Hematopoietic multipotent progenitor cell treated with erythropoietin and hydrocortisone succinate and interleukin-3 and kit ligand, for 8 days (in vitro differentiated cells): Measurements from ENCODE around the gene KIAA0930.

Experiments
- DNase-seq: peaks from one replicate; pipeline ENCODE4 v3.0.0-alpha.2; 2015

Gene KIAA0930

DNA sequence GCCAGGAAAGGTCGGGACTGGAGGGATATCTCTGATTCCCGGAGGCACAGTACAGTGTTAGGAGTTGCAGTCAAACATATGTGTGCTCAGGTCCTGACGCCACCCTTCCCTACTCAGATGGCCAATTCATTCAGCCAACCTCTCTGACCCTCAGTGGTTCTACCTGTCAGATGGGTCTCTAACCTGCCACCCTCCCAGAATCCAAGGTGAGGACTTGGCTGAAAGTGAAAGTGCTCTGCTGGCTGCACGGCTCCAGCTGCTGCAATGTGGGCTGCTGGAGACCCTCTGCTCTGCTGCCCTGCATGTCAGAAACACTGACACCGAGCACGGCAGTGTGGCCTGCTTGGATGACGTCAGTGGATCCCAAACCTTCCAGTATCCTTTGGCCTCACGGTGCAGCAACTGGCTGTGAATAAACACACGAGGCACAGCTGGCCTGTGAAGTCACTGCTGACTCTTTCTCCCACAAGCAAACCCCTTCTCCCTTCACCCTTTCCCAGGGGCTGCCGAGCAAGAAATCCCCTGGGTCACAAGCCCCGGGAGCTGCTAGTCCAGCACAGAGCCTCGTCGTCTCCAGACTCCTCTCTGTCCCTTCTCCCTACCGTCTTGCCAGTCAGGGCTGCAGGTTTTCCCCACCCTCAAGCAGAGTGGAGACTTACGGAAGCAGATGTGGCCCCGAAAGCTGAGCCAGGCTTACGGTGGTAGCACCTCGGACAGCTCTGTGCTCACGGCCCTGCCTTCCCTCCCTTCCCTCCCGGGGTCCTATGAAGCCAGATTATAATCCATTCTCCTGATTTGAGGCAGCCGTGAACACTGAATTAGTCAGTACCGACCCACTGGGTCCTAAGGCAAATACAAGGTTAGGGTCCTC lies 24.3 kb downstream of the KIAA0930 start:
- DNase-seq, result no peak

DNA sequence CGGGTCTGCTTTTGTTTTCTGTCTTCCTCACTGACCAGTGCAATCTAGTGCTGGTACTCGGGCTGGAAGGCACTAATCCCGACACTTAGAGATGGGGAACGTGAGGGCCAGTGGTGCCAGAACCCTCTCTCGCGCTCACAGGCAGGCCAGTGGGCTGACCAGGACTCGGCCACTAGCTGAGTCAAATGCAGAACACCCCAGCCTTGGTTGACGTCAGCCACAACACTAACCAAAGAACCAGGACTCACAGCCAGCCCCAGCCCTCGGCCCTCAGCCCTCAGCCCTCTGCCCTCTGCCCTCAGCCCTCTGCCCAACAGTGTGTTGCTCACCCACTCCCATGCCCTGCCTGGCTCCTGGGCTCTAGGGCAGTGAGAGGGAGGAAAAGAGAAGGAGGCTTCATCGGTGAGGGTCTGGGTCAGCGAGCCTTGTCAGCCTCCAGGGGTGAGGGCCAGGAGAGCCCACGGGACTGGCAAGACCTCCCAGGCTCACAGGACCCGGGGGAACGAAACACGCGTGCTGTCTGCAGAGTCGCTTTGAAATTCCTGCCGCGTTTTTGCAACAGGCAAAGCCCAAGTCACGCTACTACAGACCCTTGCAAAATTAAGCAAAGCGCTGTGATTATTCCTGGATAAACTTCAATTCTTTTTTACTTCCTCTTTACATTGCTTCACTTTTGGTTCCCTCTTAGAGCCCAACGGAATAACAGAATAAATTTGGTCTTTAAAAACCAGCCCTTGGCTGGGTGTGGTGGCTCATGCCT lies 27.5 kb downstream of the KIAA0930 start:
- DNase-seq, result no peak

GRCh38 chr22:45212306-45212709 lies 28.4 kb downstream of the KIAA0930 start:
- no peak for DNase-seq

DNA sequence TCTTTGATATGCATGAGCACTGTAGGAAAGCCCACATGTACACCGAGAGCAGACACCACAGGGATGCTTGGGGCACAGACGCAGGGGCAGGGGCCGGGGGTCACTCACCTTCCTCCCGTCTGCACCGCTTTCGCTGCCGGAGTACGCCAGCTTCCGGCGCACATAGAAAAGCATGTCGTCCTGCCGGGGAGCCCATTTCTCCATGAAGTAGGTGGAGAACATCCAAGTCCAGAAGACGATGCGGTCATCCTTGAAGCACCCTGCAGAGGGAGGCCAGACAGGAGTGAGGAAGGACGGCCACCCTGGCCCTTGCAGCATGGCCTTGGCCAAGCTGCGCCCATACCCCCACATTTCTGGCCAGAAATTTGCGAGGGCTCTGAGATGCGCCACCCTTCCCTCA lies 28.8 kb downstream of the KIAA0930 start:
- no peak for DNase-seq

DNA sequence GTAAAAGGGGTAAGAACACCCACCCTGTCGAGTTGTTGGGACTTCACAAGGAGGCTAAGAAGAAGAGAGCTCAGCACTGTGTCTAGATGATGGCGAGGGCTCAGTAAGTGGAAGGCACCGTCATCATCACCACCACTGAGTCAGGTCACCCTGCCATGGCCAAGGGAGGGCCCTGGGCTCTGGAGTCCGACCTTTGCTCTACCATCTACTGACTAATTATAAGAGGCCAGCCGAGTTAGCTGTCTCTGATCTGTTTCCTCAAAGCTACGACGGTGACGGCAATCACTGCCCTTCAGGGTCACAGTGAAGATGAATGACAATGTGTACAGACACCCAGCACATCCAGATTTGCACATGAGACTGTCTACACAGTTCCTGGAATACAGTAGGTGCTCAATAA lies 29.3 kb downstream of the KIAA0930 start:
- DNase-seq, result no peak

DNA sequence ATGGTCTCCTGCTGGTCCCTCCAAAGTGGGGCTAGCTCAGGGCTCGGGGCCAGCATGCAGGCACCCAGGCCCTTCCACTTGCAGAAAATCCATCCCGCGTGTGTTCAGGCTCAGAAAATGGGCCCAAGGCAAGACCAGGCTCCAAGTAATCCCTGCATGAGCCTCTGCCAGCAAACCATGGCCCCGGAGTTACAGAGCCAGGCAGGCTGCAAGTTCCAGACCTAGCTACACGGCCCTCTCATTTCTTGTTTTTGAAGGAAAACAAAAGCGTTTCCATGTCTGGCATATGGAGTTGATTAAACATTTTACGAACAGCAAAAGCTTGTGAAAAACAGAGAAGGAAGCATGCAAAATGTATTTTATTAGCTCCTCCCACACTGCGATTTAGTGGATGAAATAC lies 29.7 kb downstream of the KIAA0930 start:
- DNase-seq, result no peak

DNA sequence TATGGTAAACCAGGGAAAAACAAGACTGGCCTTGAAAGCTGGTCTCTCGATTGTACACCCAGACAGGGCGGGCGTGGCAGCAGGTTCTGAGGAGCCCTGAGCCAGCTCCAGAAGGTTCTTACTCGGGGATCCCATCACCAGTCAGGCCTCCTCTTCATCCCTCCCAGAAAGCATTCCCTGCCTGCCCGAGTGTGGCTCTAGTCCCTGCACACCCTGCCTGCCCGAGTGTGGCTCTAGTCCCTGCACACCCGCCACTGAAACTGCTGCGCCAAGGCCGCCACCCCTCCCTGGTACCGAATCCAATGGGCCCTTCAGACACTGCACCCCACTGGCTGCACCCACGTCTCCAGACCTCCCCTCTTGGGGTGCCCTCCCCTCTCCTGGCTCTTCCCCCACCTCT lies 30.1 kb downstream of the KIAA0930 start:
- DNase-seq, result no peak

DNA sequence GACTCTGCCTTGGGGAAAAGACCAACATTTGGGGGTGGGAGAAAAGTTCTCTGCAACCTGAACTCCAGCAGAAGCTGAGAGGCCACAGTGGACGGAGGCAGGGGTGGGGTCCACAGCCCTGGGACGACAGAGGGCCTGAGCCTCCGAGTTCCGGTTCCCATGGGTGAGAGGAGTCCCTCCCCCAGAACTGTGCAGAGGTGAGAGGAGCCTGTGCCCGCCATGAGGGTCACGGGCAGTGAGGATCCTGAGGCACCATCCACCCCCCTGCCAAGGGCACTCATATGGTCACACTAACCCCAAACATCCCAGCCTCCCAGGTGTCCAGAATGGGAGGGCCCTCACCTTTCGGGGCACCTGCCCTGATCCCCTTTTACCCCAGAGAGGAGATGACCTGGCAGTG lies 30.5 kb downstream of the KIAA0930 start:
- no peak for DNase-seq

- peak; percentile 65 for DNase-seq
Measured at GRCh38 chr22:45208993-45209838, 31.5 kb downstream of the KIAA0930 start.

GRCh38 chr22:45208696-45208992 lies 32.0 kb downstream of the KIAA0930 start:
- DNase-seq, result no peak

- DNase-seq, result no peak
Measured at GRCh38 chr22:45207981-45208664, 32.6 kb downstream of the KIAA0930 start.

DNA sequence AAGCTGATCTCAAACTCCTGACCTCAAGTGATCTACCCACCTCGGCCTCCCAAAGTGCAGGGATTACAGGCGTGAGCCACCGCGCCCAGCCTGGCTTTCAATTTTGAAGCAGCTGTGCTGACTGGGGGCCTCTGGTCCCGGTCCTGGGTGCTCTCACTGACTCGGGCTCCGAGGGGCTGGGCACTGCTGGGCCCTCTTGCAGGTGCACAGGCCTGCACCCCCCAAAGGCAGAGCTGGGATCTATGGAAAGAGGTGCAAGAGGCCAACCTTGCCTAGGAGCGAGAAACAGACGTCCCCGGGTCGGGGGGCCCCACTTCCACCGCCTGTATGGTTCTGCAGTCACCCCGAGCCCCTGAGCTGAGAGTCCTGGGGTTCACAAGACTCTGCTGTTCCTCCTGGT lies 33.2 kb downstream of the KIAA0930 start:
- DNase-seq, result no peak

GRCh38 chr22:45206233-45206632 lies 34.5 kb downstream of the KIAA0930 start:
- no peak for DNase-seq

GRCh38 chr22:45205276-45205925 lies 35.3 kb downstream of the KIAA0930 start:
- no peak for DNase-seq

DNA sequence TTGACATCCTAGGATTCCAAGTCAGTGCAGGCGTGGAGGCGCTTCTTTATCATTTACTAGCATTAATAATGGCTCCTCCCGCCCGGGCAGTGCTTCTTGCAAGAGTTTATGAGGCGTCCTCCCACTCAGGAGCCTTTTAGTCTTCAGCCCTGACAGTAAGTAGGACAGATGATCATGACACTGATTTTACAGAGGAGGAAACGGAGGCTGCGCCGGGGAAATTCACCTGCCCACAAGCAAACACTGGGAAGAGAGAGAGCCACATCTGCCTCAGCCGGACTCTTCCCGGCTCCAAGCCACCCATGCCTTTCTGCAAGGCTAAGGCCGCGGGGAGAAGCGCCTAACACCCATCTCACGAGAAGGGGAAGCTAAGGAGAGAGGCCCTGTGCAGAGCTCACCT lies 35.9 kb downstream of the KIAA0930 start:
- no peak for DNase-seq

DNA sequence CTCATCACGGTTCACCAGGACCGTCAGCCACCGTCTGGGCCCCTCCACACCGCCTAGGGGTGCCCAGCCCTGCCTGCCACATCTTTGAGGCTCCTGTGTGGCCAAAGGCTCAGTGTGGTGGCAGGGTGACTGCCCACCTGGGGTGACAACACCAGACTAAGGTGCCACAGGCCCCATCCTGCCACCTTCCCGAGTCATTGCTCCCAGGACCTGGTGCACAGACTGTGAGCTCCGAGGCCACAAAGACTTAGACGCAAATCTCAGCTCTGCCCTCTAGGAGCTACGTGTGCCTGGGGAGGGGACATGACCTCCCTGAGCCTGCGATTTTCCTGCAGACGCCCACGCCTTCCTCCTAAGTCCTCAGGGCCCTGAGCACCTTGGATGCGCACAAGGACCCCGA lies 36.5 kb downstream of the KIAA0930 start:
- DNase-seq, result no peak

DNA sequence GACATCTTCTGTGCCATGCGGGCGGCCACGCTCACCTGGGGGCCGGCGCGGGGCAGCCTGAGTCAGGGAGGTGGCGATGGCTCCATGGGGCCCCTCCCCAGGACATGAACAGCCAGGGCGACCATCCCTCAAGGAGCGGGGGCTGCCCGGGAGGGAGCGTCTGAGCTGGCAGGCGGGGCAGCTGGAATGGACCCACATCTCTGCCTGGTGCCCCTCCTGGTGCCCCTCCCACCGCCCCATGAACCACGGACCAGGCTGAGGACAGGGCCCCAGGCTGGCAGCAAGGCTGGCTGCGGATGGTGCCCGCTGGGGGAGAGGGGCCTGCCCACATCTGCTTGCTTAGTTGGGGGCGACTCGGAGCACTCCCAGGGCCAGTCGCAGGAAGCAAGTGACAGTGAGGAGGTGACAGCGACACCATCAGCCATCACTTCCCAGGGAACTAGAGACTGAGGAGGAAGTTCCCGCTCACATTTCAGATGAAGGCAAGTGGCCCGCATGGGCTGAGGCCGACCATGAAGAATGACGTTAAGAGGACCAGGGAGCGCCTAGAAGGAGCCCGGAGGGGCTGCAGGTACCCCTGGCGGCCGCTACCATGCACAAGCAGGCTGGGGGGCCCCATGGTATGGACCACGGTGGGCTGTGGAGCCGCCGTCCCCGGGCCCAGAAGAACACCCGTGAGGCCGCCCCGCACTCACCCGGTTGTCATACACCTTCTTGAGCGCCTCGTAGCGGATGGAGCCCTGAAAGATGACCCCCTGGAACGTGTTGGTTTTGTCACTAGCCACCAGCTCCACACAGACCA lies 37.3 kb downstream of the KIAA0930 start:
- DNase-seq, result no peak

DNA sequence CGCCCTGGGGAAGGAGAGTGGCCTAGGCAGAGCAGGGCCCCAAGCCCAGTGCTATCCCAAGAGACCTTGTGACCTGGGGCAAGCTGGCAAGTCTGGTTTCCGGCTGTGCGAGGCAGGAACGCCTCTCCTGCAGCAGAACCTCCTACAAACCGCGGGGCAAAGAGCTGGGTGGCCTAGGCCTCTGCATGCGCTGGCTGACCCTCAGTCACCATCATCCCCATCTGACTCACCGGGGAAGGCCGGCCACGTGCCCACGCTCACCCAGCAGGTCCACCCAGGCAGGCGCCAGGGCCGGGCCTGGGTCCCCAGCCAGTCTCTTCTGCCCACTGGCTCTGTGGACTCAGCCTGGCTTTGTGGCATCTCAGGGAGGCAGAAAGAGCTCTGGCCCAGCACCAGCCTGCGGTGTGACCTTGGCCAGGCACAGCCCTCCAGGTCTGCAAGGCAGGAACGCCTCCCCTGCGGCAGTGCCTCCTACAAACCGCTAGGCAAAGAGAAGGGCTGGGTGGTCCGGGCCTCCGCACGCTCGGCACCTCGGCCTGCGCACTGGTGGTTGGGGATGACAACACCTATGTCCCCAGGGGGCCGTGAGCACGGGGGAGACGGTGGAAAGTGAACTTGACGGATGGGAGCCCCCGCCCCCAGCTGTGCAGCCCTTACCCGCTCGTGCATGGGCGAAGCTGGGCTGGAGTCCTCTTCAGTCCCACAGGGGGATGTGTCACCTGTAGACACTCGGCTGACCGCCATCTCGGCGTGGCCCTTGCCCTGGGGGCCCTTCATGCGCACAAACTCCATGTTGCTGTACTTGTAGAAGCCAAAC lies 38.2 kb downstream of the KIAA0930 start:
- DNase-seq, result no peak

DNA sequence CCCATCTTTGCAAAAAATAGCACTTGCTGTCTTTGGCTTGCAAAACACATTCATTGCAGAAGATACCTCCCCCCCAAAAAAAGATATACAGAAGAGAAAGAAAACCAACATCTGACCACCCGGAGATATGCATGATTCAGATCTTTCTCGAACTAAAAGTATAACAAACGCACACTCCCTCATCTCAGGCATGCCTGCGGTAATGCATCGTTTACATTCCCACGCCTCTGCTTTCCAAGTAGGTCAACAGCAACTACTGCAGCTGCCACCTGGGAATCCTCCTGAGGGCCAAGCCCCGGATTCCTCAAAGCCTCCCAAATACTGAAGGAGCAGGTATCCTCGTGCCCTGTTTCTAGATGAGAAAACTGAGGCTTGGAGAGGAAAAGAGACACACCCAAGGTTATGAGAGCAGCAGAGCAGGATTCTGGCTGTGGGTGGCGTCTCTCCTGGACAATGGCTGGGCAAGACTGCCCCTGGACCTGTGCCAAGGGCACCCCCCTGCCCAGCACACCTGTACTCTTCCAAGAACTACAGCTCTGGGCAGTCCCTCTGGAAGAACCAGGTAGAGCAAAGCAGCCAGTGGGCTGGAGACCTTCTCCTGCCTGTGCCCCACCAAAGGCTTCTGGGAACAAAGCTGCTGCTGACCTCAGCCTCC lies 38.9 kb downstream of the KIAA0930 start:
- no peak for DNase-seq
